Esophagus muscularis mucosa (tissue), 4 donors: ENCODE data around the gene SMC4.

Experiments
- EP300 ChIP-seq: sonication (generic); formaldehyde crosslinking; IDR thresholded peaks from one replicate; pipeline ENCODE4 v1.6.1; 2017; ENCODE audit warnings: antibody characterized with exemption
- POLR2A ChIP-seq: fragments of 450-650 bp; IDR thresholded peaks from one replicate; pipeline ENCODE4 v1.6.1; 2017; ENCODE audit warnings: antibody characterized with exemption, moderate library complexity, mild to moderate bottlenecking, low read depth
- TF ChIP-seq, protein P1 (sequence below), 3 experiments: fragments of 200-600 bp in 2 of 3; fragments of 450-650 bp in 1 of 3; sonication (generic) in 2 of 3; IDR thresholded peaks; one replicate each; pipeline ENCODE4 v1.5.1; 2017 to 2019; ENCODE audit warnings: antibody characterized with exemption in 3 of 3, mild to moderate bottlenecking in 2 of 3, moderate library complexity in 1 of 3

GRCh38 chr3:160413613-160414248, 14.3 kb downstream of the SMC4 start:
- TF ChIP-seq, protein P1, sequence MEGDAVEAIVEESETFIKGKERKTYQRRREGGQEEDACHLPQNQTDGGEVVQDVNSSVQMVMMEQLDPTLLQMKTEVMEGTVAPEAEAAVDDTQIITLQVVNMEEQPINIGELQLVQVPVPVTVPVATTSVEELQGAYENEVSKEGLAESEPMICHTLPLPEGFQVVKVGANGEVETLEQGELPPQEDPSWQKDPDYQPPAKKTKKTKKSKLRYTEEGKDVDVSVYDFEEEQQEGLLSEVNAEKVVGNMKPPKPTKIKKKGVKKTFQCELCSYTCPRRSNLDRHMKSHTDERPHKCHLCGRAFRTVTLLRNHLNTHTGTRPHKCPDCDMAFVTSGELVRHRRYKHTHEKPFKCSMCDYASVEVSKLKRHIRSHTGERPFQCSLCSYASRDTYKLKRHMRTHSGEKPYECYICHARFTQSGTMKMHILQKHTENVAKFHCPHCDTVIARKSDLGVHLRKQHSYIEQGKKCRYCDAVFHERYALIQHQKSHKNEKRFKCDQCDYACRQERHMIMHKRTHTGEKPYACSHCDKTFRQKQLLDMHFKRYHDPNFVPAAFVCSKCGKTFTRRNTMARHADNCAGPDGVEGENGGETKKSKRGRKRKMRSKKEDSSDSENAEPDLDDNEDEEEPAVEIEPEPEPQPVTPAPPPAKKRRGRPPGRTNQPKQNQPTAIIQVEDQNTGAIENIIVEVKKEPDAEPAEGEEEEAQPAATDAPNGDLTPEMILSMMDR (IDR thresholded peaks at IDR 0.05): peak; percentile 73 to 88 (median 84)
- no peak for TF ChIP-seq EP300
- TF ChIP-seq POLR2A: no peak
